Smooth muscle cell (in vitro differentiated cells): ENCODE data around the gene SEMA4G. TPM values are rescaled to one million over a fixed set of nuclear protein-coding genes. Genes with fewer than 3 reads are reported as not detected.
A peak's percentile ranks its signal among the peaks of the same experiment; 100 is the strongest.

Experiments
- DNase-seq: peaks from one replicate; lab custom pipeline; 2025; ENCODE audit not compliant: unreplicated experiment; lab: John Stamatoyannopoulos, UW
- H2AFZ ChIP-seq: fragments of 200-600 bp; sonication (generic); 2 replicates; pipeline ENCODE4 v1.6.0; 2016; ENCODE audit warnings: antibody characterized with exemption, low read depth, mild to moderate bottlenecking
- H3F3A ChIP-seq: fragments of 200-600 bp; sonication (generic); 2 replicates; pipeline ENCODE4 v1.6.0; 2017; ENCODE audit warnings: antibody characterized with exemption, low read depth
- H3K27ac ChIP-seq: fragments of 200-600 bp; sonication (generic); 2 replicates; pipeline ENCODE4 v1.5.1; 2016; ENCODE audit warnings: low read depth, mild to moderate bottlenecking
- H3K27me3 ChIP-seq: fragments of 200-600 bp; sonication (generic); 2 replicates; pipeline ENCODE4 v1.6.1; 2016; ENCODE audit warnings: low read depth, mild to moderate bottlenecking
- H3K36me3 ChIP-seq: fragments of 200-600 bp; sonication (generic); 2 replicates; pipeline ENCODE4 v1.5.1; 2016; ENCODE audit warnings: low read depth
- H3K4me1 ChIP-seq: fragments of 200-600 bp; sonication (generic); 2 replicates; pipeline ENCODE4 v1.5.1; 2016; ENCODE audit warnings: low read depth
- H3K4me2 ChIP-seq: fragments of 200-600 bp; sonication (generic); 2 replicates; pipeline ENCODE4 v1.6.0; 2016; ENCODE audit warnings: mild to moderate bottlenecking
- H3K4me3 ChIP-seq: fragments of 200-600 bp; sonication (generic); 2 replicates; pipeline ENCODE4 v1.5.1; 2016; ENCODE audit warnings: mild to moderate bottlenecking
- H3K79me2 ChIP-seq: fragments of 200-600 bp; sonication (generic); 2 replicates; pipeline ENCODE4 v1.6.0; 2016; ENCODE audit warnings: low read depth, mild to moderate bottlenecking
- H3K9ac ChIP-seq: fragments of 200-600 bp; sonication (generic); 2 replicates; pipeline ENCODE4 v1.6.0; 2016; ENCODE audit warnings: low read depth
- H3K9me3 ChIP-seq: fragments of 200-600 bp; sonication (generic); replicated peaks from 2 replicates; pipeline ENCODE4 v1.5.1; 2016; ENCODE audit warnings: low read depth
- H4K20me1 ChIP-seq: fragments of 200-600 bp; sonication (generic); 2 replicates; pipeline ENCODE4 v1.6.0; 2016; ENCODE audit warnings: low read depth
- CTCF ChIP-seq: fragments of 200-600 bp; sonication (generic); IDR thresholded peaks from 2 replicates; pipeline ENCODE4 v1.5.1; 2017; ENCODE audit warnings: borderline replicate concordance, mild to moderate bottlenecking, antibody characterized with exemption; ENCODE audit not compliant: insufficient read depth, poor library complexity, severe bottlenecking
- WGBS: methylation state at CpG from one replicate; pipeline ENCODE4 v1.1.7; 2016; ENCODE audit warnings: low lambda C conversion rate; 5-methylcytosine and 5-hydroxymethylcytosine counted together
- polyA plus RNA-seq: library from polyadenylated mRNA; unstranded; fragments of >200 nt; fragmentation: Nextera tagmentation; extraction: Ambion mirVana; gene quantifications from 2 replicates; pipeline ENCODE4 v1.2.1, GENCODE V29; 2016
- total RNA-seq: library from RNA; depleted of rRNA; stranded (reverse); fragments of >200 nt; gene quantifications from 2 replicates; pipeline ENCODE4 v1.2.3, GENCODE V29; 2014

Gene SEMA4G
- total and polyA plus RNA-seq, 2 experiments from 2014 or later: 4.2 to 7.1 TPM

GRCh38 chr10:101010329-101010728 lies 41.0 kb downstream of the SEMA4G start:
- no peaks in the 10 kb centered on the region for H3K27me3 ChIP-seq
- H3K79me2 ChIP-seq: no peaks in the 10 kb centered on the region
- H3K4me1 ChIP-seq: no peaks in the 10 kb centered on the region
- no peak overlapping the region for H3K4me3 ChIP-seq
- DNase-seq: no peak
- peaks cover 17% of the 10 kb centered on the region for H4K20me1 ChIP-seq
- no peak overlapping the region for H2AFZ ChIP-seq
- 98% methylated on average over 15 of the region's 22 CpGs for WGBS
- no peaks in the 10 kb centered on the region for H3K36me3 ChIP-seq
- TF ChIP-seq CTCF: no peak
- no peak overlapping the region for H3K9ac ChIP-seq
- no peaks in the 10 kb centered on the region for H3K9me3 ChIP-seq
- no peak overlapping the region for H3K27ac ChIP-seq
- no peaks in the 10 kb centered on the region for H3F3A ChIP-seq
- no peak overlapping the region for H3K4me2 ChIP-seq

GRCh38 chr10:101011517-101012423 lies 42.5 kb downstream of the SEMA4G start:
- Histone ChIP-seq H3F3A (no peaks in the 10 kb centered on the region), H2AFZ (no peak overlapping the region), H4K20me1 (peaks cover 7% of the 10 kb centered on the region), H3K9ac (no peak overlapping the region), H3K9me3 (no peaks in the 10 kb centered on the region), H3K79me2 (no peaks in the 10 kb centered on the region), H3K36me3 (no peaks in the 10 kb centered on the region), H3K27ac (no peak overlapping the region), H3K4me3 (no peak overlapping the region), H3K4me2 (no peak overlapping the region), H3K27me3 (peaks cover 6% of the 10 kb centered on the region), H3K4me1 (no peaks in the 10 kb centered on the region)
- WGBS: 62% methylated on average over 11 of the region's 22 CpGs
- no peak for TF ChIP-seq CTCF
- no peak for DNase-seq

DNA sequence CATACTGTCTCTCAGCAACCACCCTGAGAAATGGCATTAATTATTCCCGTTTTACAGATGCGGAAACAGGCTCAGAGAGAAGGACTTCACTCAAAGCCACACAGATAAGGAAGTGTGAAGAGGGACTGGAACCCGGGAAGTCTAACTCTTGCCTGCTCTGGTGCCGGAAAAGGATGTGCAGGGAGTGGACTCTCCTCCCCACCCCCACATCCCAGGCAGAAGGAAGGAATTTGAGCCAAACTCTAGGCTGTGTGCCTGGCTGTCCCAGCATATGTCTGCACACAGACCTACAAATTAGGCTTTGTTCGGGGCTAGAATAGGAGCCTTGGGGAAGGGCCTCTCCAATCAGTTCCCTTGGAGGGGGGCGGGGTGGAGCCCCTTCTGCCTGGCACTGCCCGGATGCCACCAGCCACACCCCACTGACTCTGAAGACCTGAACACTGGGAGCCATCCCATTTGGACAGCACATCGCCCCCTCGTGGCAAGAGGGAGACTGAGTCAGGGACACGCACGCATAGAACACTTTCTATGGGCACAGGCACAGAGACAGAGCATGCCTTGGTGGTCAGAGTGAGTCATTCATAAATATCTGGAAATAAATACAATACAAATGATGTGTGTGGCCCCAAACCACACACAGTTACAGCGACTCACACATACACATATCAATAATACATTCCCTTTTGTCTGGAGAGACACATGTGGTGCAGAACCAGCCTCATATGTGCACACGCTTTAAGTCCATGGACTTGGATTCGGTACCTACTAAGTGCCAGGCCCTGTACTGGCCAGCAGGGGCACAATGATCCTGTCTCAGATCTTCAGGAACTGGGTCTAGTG lies 43.4 kb downstream of the SEMA4G start:
- Histone ChIP-seq H3K79me2 (no peaks in the 10 kb centered on the region), H3K9ac (no peak overlapping the region), H3K4me1 (no peaks in the 10 kb centered on the region), H3K27ac (peak overlapping the region; percentile 3), H3K4me2 (peak overlapping the region; percentile 13), H3F3A (no peaks in the 10 kb centered on the region), H3K36me3 (no peaks in the 10 kb centered on the region), H2AFZ (no peak overlapping the region), H4K20me1 (no peaks in the 10 kb centered on the region), H3K27me3 (peaks cover 16% of the 10 kb centered on the region), H3K9me3 (no peaks in the 10 kb centered on the region), H3K4me3 (no peak overlapping the region)
- peak; percentile 74 for TF ChIP-seq CTCF
- DNase-seq: peak; percentile 52
- 42% methylated on average over 14 of the region's 14 CpGs for WGBS
